ENCODE measurements around the gene RAB7A.

RAB7A gene

DNA sequence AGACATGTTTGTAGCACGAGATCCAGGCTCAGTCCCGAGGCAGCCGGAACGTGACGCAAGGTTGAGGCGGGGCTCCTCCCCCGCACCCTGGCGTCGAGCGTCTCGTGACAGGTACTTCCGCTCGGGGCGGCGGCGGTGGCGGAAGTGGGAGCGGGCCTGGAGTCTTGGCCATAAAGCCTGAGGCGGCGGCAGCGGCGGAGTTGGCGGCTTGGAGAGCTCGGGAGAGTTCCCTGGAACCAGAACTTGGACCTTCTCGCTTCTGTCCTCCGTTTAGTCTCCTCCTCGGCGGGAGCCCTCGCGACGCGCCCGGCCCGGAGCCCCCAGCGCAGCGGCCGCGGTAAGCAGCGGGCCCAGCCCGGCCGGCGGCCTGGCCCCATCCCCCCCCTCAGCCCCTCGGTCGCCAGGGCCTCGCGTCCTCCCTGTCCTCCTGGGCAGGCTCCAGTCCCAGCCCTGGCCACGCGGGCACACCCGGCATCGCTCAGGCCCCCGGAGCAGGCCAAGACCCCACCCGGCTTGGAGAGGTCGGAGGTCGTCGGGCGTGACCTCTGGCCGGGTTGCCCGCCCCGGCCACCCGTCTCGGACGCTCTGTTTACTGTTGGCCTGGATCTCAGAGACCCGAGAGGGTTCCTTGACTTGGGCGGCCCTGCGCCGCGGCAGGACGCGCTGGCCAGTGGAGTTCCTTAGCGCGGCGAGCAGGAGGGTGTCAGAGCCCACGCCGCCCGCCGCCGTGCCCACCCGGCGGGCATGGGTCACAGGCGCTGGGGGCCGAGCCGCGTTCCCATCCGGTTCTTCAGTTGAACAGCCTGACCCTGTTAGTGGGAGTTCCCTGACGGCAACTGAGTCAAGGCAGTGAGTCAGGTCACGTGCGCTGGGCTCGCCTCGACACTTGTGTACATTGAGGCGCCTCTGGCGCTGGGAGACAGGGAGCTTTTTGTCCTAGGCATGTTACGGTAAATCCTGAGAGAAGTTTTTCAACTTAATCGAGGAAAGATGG is at the start of gene RAB7A:
Gene RAB7A, plus strand, starts transcription at position 161 of the 994 bp plus-strand sequence. CDS start 69,185 bp downstream, outside the sequence.
- DNase-seq: peak; percentile 91

- DNase-seq: no peak
Measured at GRCh38 chr3:128679338-128679737, 46.6 kb upstream of the RAB7A start.

DNA sequence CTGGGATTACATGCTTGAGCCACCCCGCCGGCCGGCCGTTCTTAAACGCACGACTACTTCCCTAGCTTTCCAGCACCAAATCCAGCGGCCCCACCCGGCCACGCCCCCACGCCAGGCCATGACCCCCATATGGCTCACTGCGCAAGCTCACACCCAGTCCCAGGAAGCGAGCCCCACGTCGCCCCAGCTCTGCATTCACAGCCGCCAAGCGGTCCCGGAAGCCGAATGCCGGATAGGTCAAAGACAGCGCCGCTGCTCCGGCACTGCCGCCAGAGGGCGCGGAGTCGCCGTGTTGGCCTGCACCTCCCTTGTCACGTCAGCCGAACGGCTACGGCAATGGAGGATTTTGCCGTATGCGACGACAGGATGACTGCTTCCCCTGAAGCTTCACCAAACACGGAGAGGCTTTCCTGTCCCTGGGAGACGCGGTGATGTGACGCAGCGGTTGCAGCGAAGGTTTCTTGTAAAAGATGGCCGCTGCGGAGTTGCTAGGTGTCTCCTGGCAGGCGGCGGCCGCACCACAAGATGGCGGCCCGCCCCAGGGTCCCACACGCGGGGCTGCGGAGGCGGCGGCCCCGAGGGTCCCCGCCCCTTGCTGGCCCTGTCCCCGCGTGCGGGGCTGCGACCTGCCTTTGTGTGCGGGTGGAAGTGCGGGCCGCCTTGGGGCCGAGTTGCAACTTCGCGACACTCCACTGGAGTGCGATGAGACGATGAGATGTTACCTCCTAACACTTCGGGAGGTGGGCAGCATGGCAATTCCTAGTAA is 45.2 kb upstream of the RAB7A start:
- DNase-seq: peak; percentile 89

DNA sequence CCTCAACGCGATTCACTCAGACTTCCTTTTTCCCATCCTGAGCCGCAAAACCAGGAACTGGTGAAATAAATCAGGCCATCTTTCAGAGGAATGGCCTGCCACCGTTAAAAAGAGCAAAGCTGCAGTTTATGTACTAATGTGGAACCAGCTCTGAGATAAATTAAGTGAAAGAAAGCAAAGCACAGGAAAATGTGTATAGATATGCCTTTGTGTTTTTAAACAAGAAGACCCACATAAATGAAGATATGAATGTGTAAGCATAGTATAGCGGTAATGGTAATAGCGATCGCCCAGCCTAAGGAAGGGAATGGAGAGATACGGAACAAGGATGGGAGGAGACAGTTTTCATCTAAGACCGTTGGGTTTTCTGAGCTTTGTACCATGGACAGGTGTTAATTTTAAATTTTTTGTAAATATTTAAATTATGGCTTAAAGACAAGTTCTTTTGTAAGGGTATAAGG is 44.6 kb upstream of the RAB7A start:
- DNase-seq: peak; percentile 27

DNA sequence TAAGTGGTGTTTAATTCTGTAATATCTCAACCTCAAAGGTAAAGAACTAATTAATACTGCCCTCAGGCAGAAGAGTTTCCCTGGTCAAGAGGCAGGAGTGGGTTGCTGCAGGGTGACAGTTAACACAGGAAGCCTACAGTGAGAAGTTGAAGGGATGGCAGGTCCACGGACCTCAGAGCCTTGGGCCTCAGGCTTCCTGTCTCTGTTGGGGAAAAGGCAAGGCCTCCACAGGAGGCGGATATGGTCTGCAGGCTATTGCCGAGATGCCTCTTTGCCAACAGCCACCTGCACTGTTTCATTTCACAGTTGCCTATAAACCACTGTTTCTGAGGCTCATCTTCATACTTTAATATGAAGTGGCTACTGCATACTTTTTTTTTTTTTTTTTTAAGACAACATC is 42.0 kb upstream of the RAB7A start:
- no peak for DNase-seq

- no peak for DNase-seq
Measured at GRCh38 chr3:128684986-128685726, 40.8 kb upstream of the RAB7A start.

DNA sequence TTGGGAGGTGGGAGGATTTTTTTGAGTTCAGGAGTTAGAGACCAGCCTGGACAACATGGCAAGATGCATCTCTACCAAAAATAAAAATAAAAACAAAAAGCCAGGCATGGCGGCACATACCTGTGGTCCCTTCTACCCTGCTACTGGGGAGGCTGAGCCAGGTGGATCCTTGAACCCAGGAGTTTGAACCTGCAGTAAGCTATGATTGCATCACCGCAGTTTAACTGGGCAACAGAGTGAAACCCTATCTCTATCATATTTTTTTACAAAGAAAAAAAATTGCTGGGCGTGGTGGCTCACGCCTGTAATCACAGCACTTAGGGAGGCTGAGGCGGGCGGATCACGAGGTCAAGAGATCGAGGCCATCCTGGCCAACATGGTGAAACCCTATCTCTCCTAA is 39.5 kb upstream of the RAB7A start:
- DNase-seq: no peak

- DNase-seq: no peak
Measured at GRCh38 chr3:128689060-128689459, 36.9 kb upstream of the RAB7A start.

DNA sequence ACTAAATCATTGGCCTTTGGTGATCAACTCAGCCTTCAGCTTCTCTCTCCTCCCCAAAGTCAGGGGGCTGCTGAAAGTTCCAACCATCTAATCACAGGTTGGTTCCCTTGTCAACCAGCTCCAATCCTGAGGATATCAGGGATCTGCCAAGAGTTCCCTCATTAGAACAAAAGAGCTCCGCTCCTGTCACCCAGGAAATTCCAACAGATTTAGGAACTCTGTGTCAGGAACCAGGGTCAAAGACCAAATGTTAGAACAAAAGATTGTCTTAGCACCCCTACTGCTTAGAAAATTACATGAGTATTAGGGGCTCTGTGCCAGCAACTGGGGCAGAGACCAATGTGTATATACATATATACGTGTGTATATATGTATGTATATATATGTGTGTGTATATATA is 32.3 kb upstream of the RAB7A start:
- no peak for DNase-seq

DNA sequence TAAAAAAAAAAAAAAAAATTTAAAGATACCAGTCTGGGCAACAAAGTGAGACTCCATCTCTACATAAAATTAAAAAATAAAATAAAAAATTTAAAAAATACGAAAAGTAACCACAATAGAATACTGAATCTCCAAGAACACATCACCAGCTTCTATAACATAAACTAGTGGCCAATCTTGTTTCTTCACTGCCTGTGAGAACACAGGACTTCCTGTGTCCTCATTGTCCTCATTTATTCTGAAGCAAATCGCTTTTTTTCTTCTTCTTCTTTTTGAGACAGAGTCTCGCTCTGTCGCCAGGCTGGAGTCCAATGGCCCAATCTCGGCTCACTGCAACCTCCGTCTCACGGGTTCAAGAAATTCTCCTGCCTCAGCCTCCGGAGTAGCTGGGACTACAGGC is 28.6 kb upstream of the RAB7A start:
- DNase-seq: no peak

DNA sequence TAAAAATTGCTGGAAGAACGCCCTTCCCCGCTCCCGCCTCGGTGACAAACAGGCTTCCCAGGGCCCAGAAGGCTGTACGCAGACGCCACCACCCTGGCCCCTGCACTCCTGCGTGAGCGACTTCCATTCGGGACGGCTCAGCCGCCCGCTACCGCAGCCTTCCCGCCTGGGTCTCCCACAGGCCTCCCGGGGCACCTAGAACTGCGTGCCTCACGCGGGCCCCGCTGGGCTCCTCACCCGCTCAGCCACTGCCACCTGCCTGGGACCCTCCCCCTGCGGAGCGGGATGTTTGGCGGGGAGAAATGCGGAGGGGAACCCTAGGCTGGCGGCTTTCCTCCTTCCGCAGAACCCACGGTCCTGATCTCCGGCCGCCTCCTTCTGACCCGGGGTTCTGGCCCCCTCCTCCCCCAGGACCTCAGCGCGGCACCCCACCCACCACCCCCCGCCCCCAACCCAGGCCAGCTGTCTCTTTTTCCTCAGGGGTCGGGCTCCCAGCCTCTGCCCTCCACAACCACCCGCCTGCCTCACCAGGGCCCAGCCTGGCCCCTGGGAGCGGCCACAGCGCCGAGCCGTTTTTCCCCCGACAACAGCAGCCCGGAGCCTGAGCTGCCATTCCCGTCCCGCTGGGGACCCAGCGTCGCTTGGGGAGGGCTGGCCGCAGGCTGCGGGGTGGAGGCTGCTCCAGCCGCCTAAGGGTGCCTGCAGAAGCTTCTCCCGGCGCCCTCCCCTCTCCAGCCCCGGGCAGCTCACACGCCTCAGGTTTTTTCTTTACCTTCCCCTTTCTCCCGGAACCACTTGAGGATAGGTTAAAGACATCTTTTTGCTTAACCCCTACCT is 27.6 kb upstream of the RAB7A start:
- peak; percentile 7 for DNase-seq

GRCh38 chr3:128701342-128702212 is 24.4 kb upstream of the RAB7A start:
- no peak for DNase-seq

DNA sequence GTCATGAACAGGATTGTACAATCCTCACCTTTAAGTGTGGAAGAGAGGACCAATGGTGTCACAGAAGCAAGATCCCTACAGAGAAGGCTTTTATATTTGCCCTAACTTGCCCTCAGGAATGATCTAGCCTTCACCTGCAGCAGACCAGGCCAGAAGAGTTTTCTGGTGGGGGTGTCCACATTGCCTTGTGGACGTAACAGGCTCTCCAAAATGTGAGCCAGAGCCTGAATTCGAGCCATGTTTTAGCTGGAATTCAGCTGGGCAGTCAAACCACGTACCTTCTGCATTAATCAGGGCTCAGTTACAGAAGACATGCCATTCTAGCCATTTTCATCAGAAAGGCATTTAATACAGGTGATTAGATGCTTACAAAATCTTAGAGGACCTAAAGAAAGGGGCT is 23.6 kb upstream of the RAB7A start:
- DNase-seq: no peak

- no peak for DNase-seq
Measured at GRCh38 chr3:128703561-128703960, 22.4 kb upstream of the RAB7A start.

- no peak for DNase-seq
Measured at GRCh38 chr3:128706086-128706615, 19.8 kb upstream of the RAB7A start.

DNA sequence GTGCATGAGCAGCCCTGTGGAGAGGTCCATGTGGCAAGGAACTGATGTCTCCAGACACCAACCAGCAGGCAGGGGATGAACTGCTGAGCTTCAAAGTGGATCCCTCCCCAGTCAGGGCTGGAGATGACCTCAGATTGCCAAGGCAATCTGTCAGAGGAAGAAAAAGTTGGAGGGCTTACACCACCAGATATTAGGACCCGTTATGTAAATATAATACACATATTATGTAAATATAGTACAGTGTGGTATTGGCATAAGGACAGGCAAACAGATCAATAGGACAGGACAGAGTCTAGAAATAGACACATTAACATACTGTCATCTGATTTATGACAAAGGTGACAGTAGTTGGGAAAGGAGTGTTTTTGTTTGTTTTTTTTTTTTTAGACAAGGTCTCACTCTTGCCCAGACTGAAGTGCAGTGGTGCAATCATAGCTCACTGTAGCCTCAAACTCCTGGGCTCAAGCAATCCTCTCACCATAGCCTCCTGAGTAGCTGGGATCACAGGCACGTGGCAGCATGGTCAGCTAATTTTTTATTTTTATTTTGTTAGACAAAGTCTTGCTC is 18.0 kb upstream of the RAB7A start:
- no peak for DNase-seq

- no peak for DNase-seq
Measured at GRCh38 chr3:128709038-128709437, 16.9 kb upstream of the RAB7A start.

GRCh38 chr3:128709506-128710210 is 16.3 kb upstream of the RAB7A start:
- DNase-seq: no peak

GRCh38 chr3:128710816-128711433 is 15.1 kb upstream of the RAB7A start:
- DNase-seq: no peak
